Hematopoietic multipotent progenitor cell (in vitro differentiated cells): ENCODE results near the gene SLIT3. TPM values are rescaled to one million over a fixed set of nuclear protein-coding genes. Genes with fewer than 3 reads are reported as not detected.
A peak's percentile ranks its signal among the peaks of the same experiment; 100 is the strongest.

ENCODE experiments used
- DNase-seq, 3 donors: peaks; one replicate each; pipeline ENCODE4 v3.0.0-alpha.2; 2011 to 2015; ENCODE audit warnings: low read depth in 2 of 3, low spot score in 2 of 3
- total RNA-seq: library from RNA; depleted of rRNA; stranded (reverse); fragments of >200 nt; gene quantifications from one replicate; pipeline ENCODE4 v1.2.3, GENCODE V29; 2012

The SLIT3 gene
- total RNA-seq, 1 donor: under 0.01 TPM

DNA sequence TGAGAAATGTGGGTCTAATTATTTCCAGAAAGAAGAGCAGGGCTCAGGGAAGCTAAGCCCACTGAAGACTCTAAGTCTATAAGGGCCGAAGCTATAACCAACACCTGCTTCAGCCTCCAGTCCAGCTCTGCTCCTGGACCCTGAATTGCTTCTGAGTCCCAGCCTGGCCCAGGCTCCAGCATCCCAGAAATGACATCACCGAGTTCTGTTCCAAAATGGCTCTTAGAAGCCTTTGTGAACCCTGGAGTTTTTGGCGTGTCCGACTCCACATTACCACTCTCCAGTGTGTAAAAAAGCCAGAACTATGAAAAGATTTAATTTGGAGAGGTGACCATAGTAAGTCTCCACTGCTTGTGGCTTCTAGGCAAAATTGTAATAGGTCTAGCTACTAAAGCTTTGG is 289.9 kb downstream of the SLIT3 start:
- no peak for DNase-seq

DNA sequence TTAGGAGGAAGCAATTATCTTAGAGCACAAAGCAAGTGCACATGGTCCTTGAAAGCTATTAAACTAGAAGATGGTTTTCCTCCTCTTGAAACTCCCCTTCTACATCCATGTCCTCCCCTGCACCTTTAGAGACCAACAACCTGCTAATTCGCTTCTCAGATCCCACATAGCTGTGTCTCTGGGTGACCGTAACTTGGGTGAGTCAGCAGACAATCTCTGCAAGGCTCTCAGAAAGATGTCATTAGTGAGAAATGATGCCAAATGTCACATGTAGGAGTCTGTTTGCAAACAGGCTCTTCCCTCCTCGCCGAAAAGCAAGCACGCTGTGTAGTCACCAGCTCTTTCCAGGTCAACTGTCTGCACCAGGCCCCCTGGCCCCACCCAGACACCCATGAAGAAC is 291.8 kb downstream of the SLIT3 start:
- no peak for DNase-seq

DNA sequence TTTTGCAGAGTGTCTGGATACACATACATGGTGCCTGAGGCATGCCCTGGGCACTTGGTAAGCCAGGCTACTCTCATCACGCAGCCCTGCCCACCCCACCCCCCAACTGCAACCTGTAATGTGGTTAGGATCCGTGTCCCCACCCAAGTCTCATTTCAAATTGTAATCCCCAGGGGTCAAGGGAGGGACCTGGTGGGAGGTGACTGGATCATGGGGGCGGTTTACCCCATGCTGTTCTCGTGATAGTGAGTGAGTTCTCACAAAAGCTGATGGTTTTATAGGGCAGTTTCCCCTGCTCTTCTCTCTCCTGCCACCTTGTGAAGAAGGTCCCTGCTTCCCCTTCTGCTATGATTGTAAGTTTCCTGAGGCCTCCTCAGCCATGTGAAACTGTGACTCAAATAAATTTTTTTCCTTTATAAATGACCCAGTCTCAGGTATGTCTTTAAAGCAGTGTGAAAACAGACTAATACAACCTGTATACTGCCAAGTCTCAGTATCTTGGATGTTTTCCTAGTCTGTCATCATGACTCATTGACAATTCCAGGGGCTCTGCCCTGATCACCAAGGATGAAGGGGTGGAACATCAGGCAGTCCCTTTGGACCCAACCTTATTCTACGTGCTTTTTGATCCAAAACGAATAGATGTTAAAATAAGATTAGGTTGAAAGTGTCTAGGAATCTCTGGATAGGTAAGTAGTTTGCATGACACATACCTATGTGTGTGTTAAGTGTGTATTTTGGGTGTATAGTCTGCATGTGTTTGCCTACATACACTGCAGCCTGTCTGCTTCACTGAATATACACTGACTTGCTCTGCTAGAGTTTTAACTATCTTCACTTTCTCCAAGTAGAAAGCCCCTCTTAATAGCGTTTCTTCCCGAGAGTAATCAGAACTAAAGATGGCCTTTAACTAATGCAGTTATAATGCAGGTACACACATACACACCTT is 293.8 kb downstream of the SLIT3 start:
- no peak for DNase-seq

DNA sequence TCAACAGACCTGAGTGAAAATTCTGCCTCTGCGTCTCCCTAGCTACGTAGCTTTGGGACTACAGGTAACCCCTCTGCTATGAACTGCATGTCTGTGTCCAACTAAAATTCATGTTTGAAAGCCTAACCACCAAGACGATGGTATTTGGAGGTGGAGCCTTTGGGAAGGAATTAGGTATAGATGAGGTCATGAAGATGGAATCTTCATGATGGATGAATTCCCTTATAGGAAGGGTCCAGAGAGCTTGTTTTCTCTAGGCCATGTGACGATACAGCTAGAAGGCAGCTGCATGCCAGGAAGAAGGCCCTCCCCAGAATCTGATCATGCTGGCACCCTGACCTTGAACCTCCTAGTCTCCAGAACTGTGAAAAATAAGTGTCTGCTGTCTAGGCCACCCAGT is 296.4 kb downstream of the SLIT3 start:
- no peak for DNase-seq

DNA sequence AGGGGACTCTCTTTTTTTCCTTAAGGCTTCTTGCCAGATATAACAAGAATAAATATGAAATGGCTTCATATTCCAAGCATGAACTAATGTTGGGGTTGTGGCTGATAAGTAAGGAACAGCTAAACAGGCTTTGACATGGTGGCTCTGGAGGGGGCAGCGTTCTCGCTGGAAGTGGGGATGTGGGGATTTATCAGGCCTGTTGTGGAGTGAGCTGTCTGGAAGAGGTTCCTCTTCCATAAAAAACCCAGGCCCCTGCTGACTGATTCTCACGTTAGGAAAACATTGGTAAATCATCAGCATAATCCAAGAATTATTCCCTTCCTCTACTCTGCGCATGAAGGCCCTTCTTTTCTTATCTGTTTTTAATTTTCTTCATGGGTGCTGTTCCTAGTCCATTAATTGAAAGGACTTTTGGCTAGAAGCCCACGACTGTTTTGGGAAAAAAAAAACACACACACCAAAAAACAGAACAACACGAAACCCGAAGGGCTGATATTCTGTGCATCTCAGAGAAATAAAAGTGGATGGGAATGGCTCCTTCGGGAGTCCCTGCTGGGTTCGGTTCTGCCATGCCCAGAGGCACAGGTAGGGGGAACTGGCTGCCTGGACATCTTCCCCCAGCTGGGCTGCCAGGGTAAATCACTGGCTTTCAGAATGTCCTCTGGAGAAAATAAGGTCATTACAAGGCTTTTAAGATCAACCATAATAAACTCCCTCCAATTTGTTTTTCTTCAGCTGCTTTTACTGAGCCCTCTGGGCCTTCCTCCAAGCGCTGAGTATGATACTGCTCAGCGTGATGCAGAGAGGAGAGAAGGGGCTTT is 297.0 kb downstream of the SLIT3 start:
- no peak for DNase-seq

DNA sequence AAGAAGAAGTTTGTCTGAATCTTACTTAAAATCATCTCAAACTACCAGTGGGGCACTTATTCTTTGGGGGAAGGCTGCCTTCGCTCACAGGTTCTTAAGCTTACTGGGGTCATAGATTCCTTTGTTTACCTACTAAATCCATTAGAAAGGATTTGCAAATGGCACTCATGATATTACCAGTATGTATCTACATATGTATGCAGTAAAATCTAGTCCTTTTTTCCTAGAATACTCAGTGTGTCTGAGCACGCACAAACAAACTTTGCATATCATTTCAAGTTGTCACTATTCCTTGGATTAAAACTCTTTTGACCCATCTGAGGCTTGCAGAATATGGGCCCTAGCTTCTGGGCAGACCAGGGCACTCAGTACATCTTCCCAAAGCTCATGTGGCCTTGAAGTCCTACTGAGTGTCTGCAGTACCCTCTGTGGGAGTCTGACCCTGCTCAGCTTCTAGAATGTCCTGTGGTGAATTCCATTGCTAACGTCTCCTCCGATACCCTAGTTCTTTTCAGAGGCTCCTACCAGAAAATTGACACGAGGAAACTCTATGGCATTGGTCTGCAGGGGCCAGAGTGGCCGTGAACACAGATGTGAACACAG is 297.9 kb downstream of the SLIT3 start:
- DNase-seq: no peak

DNA sequence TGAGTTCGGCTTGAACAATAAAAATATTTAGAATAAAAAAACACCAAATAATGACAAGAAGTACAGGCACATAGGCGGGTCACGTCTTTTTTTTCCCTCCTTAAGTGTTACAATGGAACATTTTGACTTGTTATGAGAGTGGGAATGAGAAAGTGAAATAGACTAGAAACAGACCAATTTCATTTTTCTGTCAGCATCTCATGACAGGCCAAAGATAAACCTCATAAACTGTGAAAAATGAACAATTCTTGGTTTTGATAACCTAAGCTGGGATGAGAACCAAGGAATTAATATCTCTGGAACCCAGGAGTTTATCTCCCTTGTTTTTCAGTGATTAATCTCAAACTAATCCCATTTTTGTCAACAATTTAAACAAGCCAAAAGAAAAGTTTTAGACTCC is 299.5 kb downstream of the SLIT3 start:
- no peak for DNase-seq

DNA sequence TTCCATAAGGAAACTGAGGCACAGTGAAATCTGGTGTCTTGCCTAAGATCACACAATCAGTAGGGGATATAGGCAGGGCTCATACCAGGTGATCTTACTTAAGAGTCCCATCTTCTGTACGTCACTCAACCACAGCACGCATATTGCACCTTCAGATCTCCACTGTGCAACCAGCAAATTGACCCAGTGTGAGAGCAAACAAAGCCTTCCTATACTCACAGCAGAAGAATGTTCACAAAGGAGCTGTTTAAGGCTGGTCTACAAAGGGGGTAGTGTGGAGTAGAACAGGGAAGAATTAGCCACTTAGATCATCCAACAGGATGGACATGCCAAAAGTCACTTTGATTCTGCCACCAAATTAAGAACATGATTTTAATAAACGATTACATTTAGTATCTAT is 305.9 kb downstream of the SLIT3 start:
- no peak for DNase-seq

DNA sequence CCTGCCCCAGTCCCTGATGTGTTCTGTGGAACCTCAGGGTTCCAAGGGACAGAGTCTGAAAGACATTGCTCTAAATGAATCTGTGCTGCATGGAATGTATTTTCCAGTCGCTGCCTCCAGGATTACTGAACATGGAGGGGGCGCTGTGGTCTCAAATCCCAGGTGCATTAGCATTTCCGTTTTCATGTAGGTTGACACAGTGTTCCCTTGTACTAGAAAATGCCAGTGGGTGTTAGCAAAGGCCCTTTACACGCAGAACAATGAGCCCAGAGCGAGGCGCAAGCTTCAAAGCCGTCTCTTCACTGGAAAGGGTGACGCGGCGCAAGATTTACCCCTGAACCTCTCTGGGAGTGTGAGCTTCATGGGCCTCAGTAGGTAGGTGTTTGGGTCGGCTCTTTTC is 308.3 kb downstream of the SLIT3 start:
- no peak for DNase-seq

DNA sequence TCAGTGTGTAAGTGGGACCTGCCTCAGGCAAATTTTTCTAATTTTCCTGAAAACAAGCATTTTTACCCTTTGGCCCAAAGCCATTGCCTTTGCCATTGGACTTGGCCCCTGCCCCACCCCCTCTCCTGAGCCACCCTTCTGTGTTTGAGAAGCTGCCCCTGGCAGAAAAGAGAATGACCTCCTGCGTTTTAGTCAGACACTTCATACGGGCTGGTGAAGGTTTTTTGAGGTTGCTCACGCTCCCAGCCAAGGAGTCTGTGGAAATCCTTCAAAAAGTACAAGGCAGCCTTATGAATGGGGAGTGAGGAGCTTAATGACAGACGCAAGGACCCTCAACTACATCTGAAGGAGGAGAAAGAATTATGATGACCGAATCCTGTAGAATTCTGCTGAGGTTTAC is 308.9 kb downstream of the SLIT3 start:
- no peak for DNase-seq

DNA sequence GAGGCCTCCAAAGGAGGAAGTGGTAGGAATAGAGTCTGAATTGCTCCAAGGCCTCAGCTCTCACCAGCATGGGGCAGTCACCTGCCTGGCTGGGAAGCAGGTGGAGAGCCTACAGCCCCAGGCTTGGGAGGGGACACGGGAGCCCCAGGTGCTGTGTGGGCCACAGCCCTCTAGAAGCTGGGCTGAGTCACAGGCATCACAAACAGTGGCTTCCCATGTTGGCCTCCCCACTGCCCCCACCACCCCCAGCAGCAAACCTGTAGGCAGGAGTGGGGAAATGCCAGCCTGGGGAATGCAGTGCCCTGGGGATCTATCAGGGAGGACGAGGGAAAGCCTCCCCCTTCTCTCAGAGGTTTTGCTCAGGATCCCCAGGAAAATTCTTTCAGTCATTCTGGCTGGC is 309.6 kb downstream of the SLIT3 start:
- no peak for DNase-seq

DNA sequence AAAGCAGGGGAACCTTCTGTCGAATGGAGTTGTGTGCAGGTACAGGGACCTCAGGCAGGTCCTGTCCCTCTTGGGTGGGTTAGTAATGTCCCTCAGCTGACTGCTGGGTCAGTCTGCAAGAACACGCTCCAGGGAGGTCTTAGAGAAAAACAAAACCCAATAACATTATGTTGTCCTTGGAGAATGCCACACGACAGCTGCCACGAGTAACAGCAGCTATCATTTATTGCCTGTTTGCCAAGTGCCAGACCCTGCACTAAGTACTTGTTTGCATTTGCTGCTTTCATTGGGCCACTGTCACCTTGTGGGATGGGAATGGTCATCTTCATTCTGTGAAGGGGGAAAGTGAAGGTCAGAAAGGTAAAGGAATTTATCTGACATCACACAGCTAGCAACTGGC is 310.3 kb downstream of the SLIT3 start:
- DNase-seq: no peak

DNA sequence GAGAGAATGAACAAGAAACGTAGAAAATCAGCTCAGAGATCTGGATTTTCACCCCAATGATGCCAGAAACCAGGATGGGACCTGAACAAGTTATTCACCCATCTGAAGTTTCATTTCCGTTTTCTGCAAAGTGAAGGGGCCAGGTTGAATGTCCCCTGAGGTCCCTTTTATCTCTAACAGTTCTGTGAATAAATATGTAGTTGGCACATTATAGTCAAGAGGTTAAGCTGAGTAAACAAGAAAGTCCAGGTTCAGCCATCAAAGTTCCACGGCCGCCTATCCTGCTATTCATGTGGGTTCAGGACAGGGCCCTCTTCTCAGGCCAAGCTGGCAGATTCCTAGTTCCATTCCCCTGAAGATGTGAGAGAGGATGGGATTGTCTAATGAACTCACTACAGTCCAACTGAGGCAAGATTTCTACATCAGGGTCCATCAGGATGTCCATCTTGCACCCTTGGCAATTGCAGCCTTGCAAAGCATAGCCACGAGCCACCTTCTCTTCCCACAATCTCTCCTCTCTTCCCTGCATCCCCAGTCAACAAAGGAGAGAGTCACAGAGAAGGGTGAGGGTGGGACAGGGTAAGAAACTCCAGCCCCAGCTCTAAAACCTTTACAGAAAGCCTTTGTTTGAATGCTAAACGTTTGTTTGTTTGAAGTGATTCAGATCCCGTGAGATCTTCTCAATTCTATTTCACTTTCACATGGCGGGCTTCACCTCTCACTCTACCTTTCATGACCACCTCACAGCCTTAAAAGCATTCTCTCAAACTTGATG is 311.0 kb downstream of the SLIT3 start:
- no peak for DNase-seq

DNA sequence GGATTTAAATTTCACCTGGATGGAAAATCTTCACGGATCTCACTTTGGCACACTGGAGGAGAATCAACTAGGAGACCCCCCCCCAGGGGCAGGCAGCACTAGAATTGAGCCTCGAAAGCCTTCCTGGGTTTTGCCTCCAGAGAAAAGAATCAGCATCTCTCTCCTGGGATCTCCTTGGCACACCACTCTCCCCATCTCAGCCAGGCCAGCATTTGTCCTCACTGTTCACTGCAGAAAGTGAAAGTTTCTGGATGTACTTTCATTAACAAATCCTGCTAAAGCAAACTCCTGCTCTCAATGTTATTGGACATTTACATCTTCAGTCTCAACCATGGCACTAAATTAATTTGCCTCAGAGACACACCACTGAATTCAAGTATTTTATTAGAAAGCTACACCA is 312.2 kb downstream of the SLIT3 start:
- no peak for DNase-seq

DNA sequence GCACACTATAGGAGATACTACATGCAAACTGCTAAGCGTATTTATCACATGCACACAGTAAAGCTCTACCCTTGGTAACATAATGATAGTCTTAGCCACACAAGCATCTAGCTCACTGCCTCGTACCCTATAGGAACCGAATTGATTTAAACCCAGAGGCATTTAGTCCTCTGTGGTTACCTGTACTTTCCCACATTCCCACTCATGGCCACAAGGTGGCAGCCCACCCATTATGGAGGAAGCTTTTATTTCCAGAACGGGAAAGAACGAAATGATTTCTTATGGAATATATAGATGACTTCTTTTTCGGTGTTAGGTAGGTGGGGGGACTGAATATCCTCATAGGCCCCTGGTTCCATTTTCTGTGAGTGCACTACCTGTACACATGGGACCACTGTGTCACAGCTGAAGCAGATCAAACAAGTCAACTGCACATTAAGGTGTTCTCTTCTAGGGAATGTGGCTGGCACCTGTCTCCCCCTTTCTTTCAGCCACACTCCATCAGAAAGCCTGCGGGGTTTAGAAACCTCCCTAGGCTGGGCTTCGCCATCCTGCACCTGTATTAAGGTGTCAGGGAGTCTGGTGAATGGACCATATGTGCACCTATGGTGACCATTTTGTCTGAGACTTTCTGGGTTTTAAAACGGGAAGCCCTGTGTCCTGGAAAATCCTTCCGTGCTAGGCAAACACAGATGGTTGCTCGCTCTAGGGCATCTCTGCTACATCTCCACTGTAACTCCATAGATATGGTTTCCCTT is 313.2 kb downstream of the SLIT3 start:
- DNase-seq: peak in 2 of 3 donors; percentile 40 to 63

DNA sequence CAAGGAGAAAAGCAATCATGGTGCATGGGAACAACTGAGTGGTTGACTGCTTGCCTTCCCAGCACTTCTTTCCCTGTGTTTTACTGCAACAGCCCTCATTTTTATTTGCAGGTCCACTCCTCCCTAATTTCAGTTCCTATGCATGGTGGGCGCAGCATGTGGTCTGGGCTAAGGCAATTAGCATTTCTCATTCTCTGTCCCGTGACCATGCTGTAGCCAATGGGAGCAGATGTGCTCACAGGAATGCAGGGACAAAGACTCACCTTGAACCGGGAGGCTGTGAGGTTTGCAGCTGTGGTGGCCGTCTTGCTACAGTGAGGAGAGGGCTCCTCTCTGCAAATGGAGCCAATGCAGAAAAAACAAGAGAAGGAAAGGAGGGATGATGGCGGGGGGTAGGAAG is 315.5 kb downstream of the SLIT3 start:
- DNase-seq: no peak

DNA sequence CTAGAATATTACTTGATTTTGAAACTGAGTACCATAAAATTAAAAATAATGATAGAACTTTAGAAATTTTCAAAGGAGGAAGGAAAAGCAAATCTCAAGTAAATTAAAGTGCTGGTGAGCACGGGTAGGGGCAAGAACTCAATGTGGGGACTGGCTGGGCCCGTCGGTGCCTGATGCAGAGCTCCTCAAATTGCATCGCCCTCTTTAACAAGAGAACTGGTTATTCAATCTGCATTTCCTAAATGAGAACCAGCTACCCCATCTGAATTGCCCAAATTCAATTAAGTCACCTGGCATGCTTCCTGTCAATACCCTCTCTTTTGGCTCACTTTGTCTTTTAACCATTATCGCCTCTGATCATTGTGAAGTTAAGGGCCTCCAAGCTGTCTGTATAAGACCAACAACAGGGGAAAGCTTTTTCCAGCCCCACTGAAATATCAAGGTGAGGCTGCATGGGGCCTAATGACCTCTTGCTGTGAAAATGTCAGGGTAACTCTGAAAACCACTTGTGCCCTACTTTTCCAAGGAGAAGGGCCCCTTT is 316.7 kb downstream of the SLIT3 start:
- DNase-seq: no peak

DNA sequence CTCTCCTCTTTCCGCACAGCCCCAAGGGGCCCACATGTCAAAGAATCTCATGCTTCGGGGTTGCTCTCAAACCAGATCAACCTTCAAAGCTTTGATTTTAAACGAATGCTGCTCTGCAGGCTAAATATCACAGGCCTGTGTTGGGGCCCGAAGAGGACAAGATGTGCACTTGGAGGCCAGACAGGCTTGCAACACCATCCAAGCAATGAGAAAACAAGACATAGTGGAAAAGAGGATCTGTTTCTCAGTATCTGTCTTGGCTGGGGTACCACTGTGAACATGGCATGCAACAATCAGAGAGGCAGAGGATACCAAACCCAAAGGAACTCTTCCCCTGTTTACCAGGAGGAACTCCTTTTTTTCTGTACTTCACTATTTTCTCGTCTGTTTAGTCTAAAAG is 321.8 kb downstream of the SLIT3 start:
- DNase-seq: no peak

DNA sequence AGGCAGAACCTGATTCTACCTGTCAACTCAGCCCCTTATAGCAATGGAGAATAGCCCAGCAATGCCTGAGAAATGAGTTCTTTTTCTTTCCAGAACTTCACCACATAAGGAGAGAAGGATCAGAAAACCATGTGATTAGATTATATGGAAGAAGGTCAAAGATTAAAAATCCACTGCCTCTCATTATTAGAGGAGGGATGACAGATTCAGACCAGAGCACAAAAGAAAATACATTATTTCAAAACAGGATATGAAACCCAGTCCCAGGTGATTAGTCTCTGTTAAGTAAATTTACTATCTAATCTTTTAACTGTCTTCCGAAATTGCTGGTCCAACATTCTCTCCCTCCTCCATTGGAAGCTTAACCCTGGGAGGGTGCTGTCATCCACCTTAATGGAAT is 322.4 kb downstream of the SLIT3 start:
- no peak for DNase-seq

DNA sequence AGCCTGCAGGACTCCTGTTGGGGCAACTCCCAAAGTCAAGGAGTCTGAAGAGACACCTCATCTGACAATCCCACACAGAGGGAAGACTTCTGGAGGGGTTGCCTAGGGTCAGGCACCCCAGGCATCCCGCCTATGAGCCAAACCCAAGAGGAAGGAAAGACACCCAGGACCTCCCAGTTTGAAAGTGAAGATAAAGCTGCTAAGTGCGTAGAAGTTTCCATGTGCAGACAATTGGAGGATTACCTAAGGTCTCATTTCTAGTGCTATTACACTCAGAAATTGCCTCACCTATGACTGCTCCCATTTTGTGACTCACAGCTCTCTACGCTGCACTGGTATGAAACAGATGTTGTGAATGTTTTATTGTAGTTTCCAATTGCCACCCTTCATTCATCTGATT is 322.9 kb downstream of the SLIT3 start:
- DNase-seq: no peak
